ENCODE data around the gene RBM10. TPM values are rescaled to one million over a fixed set of nuclear protein-coding genes. Genes with fewer than 3 reads are reported as not detected.
A peak's percentile ranks its signal among the peaks of the same experiment; 100 is the strongest.

The RBM10 gene
- total RNA-seq, 1 donor from 2014 or later, result 52.4 TPM

DNA sequence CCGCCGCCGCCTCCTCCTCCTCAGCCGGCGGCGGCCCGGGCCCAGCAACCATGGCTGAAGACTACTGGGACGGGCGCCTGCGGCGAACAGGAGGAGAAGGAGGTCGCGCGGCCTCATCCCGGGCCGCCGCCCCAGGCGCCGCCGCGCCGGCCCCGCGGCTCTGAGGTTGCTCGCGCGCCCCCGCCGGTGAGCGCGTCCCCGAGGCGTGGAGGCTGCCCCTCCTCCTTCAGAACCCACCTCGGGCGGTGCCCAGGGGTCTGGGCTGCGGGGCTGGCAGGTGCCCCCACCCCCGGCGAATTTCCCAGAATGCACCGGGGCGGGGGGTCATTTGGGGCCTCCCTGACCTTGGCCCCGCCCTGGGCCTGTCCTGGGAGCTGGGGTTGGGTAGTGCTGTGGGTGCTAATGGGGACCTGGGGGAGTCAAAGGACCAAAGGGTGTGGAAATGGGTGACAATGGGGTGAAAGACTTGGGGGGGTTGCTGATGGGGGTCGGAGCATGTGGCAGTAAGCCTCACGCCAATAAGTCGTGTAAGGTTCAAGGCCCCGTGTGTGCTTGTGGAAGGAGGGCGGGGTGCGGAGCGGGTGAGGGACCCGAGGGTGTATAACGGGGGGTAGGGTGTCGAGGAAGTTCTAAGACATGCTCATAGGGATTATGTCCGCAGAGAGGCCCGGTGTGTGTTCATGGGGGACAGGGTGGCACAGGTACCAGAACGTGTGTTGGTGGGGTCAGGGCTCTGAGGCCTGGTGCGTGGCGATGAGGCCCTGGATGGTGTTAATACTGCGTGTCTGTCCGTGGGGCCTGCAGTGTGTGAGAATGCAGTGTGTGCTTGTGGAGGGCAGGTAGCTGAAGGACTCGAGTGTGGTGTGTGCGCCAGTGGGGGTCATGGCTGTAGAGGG lies 74.1 kb downstream of the RBM10 start:
- peaks cover 3 to 14% of the 10 kb centered on the region in 2 donors for H3K4me1 ChIP-seq
- H3K4me3 ChIP-seq, result peak overlapping the region; percentile 87 to 92
- H3K27me3 ChIP-seq, result no peaks in the 10 kb centered on the region
- peaks cover 28 to 31% of the 10 kb centered on the region in 2 donors for H3K36me3 ChIP-seq
- peak in 1 of 2 donors; percentile 73 for DNase-seq (ENCODE audit: low spot score in 2 of 2)
- H3K27ac ChIP-seq, result peak overlapping the region; percentile 95 to 97
- no peaks in the 10 kb centered on the region for H3K9me3 ChIP-seq
- intact Hi-C loops (cut with DNase I), result loop anchor here (1.0 to 5.0 kb wide), 2 partner anchors 14 to 143 kb away; partner anchors contain the start of gene USP11
- TF ChIP-seq, protein P1, sequence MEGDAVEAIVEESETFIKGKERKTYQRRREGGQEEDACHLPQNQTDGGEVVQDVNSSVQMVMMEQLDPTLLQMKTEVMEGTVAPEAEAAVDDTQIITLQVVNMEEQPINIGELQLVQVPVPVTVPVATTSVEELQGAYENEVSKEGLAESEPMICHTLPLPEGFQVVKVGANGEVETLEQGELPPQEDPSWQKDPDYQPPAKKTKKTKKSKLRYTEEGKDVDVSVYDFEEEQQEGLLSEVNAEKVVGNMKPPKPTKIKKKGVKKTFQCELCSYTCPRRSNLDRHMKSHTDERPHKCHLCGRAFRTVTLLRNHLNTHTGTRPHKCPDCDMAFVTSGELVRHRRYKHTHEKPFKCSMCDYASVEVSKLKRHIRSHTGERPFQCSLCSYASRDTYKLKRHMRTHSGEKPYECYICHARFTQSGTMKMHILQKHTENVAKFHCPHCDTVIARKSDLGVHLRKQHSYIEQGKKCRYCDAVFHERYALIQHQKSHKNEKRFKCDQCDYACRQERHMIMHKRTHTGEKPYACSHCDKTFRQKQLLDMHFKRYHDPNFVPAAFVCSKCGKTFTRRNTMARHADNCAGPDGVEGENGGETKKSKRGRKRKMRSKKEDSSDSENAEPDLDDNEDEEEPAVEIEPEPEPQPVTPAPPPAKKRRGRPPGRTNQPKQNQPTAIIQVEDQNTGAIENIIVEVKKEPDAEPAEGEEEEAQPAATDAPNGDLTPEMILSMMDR (IDR thresholded peaks at IDR 0.05), result no peak

DNA sequence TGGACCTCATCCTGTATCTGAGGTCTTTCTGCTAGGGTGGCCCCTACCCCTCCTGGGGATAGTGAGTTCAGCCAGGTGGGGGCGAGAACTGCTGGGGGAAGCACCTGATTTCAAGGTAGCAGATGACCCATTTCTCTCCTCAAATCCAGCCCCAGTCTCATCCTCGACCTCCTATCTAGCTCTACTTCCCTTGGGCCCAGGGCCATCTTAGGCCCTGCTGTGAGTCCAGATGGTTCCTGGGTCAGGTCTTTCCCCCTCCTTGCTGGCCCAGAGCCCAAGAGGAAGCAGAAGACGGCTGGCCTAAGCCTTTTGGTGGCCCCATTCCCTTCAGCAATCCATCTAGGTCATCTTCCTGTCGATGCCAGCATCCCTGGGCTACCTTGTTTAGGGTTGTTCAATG lies 76.7 kb downstream of the RBM10 start:
- Histone ChIP-seq H3K36me3 (peaks cover 33 to 39% of the 10 kb centered on the region in 2 donors), H3K9me3 (no peaks in the 10 kb centered on the region), H3K4me1 (peaks cover 3 to 12% of the 10 kb centered on the region in 2 donors), H3K27ac (no peak overlapping the region), H3K4me3 (no peak overlapping the region), H3K27me3 (no peaks in the 10 kb centered on the region)
- TF ChIP-seq, protein P1 (IDR thresholded peaks at IDR 0.05), result no peak
- intact Hi-C loops (cut with DNase I), result no loop called here
- DNase-seq (ENCODE audit: low spot score in 2 of 2), result no peak

DNA sequence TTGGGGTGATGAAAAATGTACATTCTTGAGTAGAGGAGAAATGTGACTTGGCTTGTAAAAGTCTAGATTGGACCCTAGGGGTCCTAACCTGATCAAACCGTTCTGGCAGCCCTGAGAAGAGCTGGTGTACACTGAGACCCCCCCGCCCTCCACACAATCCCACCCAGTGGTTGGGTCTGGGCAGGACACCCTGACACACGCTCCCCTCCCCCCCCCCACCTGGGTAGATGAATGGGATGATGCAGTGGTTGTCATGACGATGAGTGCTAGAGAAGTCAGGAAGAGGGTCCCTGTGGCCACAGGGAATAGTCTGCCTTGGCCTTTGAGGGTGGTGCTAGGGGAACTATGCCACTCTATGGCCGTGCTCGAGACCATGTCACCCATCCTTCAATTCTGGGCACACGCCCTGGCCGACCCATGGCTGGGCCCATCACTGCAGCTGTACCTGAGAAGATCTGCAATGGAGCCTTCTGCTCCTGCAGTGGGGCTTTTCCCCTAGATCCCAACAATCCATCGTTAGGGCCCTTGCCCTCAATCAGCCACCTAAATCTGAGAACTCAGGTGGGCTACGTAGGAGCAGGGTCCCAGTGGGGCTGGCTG lies 77.8 kb downstream of the RBM10 start:
- TF ChIP-seq, protein P1 (IDR thresholded peaks at IDR 0.05), result no peak
- no peak overlapping the region for H3K4me3 ChIP-seq
- H3K9me3 ChIP-seq, result no peaks in the 10 kb centered on the region
- H3K36me3 ChIP-seq, result peaks cover 42 to 50% of the 10 kb centered on the region in 2 donors
- no peaks in the 10 kb centered on the region for H3K27me3 ChIP-seq
- no peak overlapping the region for H3K27ac ChIP-seq
- DNase-seq (ENCODE audit: low spot score in 2 of 2), result no peak
- intact Hi-C loops (cut with DNase I), result no loop called here
- peaks cover 3 to 6% of the 10 kb centered on the region in 2 donors for H3K4me1 ChIP-seq

DNA sequence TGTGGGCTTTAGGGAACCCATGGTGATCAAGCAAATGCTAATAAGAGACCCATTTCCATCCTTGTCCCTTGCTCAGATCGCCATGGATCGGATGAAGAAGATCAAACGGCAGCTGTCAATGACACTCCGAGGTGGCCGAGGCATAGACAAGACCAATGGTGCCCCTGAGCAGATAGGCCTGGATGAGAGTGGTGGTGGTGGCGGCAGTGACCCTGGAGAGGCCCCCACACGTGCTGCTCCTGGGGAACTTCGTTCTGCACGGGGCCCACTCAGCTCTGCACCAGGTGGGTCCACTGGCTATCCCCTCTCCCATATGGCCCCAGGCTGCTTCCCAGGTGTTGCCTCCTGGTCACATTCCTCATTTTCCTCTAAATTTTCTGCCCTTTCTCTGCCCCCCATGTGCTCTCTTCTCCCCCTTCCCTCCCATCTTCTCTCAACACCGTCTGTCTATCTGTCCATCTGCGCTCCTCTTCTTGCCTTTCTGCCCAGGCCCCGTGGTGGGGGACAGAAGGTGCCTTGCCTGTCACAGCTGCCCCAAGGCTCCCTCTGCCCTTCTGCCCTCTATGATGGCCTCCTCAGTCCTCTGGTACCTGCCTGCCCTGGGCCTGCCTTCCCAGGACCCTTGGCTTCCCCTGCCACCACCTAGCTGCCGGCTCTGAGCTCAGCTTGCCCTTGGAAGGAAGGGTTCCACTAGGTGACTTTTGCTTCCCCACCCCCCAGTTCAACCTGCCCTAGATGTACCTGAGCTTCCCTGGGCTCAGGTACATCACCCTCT lies 78.6 kb downstream of the RBM10 start:
- no peak for DNase-seq (ENCODE audit: low spot score in 2 of 2)
- no peaks in the 10 kb centered on the region for H3K9me3 ChIP-seq
- intact Hi-C loops (cut with DNase I), result no loop called here
- peaks cover 3 to 6% of the 10 kb centered on the region in 2 donors for H3K4me1 ChIP-seq
- H3K4me3 ChIP-seq, result no peak overlapping the region
- no peak overlapping the region for H3K27ac ChIP-seq
- TF ChIP-seq, protein P1 (IDR thresholded peaks at IDR 0.05), result no peak
- no peaks in the 10 kb centered on the region for H3K27me3 ChIP-seq
- H3K36me3 ChIP-seq, result peaks cover 45 to 58% of the 10 kb centered on the region in 2 donors

DNA sequence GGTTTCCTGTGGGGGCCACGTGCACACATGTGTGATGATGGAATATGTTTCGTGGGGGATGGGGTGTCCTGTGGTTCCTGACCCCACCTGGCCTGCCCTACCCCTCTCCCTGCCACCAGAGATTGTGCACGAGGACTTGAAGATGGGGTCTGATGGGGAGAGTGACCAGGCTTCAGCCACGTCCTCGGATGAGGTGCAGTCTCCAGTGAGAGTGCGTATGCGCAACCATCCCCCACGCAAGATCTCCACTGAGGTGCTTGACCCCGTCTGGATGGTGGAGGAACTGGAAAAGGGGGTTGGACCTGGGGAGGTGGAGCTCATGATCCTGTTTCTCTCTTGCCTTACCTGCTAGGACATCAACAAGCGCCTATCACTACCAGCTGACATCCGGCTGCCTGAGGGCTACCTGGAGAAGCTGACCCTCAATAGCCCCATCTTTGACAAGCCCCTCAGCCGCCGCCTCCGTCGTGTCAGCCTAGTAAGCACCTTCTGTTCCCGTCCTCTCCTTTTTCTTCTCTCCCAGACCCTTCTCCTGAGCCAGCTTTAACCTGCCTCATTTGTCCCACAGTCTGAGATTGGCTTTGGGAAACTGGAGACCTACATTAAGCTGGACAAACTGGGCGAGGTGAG lies 79.4 kb downstream of the RBM10 start:
- peaks cover 48 to 63% of the 10 kb centered on the region in 2 donors for H3K36me3 ChIP-seq
- intact Hi-C loops (cut with DNase I), result no loop called here
- H3K4me1 ChIP-seq, result peaks cover 3 to 6% of the 10 kb centered on the region in 2 donors
- TF ChIP-seq, protein P1 (IDR thresholded peaks at IDR 0.05), result no peak
- H3K4me3 ChIP-seq, result no peak overlapping the region
- no peaks in the 10 kb centered on the region for H3K9me3 ChIP-seq
- no peak overlapping the region for H3K27ac ChIP-seq
- no peak for DNase-seq (ENCODE audit: low spot score in 2 of 2)
- no peaks in the 10 kb centered on the region for H3K27me3 ChIP-seq

Data from ascending aorta (tissue), 2 donors.